ENCODE measurements around the gene FADS3. TPM values are rescaled to one million over a fixed set of nuclear protein-coding genes. Genes with fewer than 3 reads are reported as not detected.
A peak's percentile ranks its signal among the peaks of the same experiment; 100 is the strongest.

Gene FADS3
- total and polyA plus RNA-seq, 2 of the 13 experiments (the other 11 are each of a cell fraction or from before 2014, with no cell fraction given): 13.4 to 23.2 TPM

- POLR2A ChIA-PET: no interaction called here
- Histone ChIP-seq H3K27me3 (ENCODE audit: control insufficient read depth in 1 of 2, insufficient read depth in 2 of 2, low read length in 2 of 2) (no peaks in the 10 kb centered on the region), H3K9me3 (ENCODE audit: low read length) (no peaks in the 10 kb centered on the region), H3K9ac (ENCODE audit: insufficient read depth, low read depth, low read length) (no peak overlapping the region), H4K20me1 (ENCODE audit: insufficient read depth, low read length) (no peaks in the 10 kb centered on the region), H3K4me3 (replicated peaks in 1 of 3; ENCODE audit: insufficient read depth in 1 of 3, low read depth in 2 of 3, low read length in 3 of 3) (no peak overlapping the region), H3K36me3 (replicated peaks in 1 of 2; ENCODE audit: control insufficient read depth in 1 of 2, insufficient read depth in 2 of 2, low read length in 2 of 2) (peaks cover 3 to 32% of the 10 kb centered on the region in 2 experiments), H3K4me2 (ENCODE audit: low read depth, low read length) (no peak overlapping the region), H2AFZ (ENCODE audit: low read length) (no peak overlapping the region), H3K4me1 (ENCODE audit: insufficient read depth, low read length) (no peaks in the 10 kb centered on the region), H3K79me2 (ENCODE audit: insufficient read depth, low read length) (no peaks in the 10 kb centered on the region), H3K27ac (ENCODE audit: extremely low read length, insufficient read depth, low read length) (no peak overlapping the region)
- 90% methylated on average over 10 of the region's 15 CpGs for WGBS (ENCODE audit: low lambda C conversion rate)
- TF ChIP-seq ZNF772 (CRISPR knock-in tag; IDR thresholded peaks at IDR 0.05) (no peak), RXRB (CRISPR knock-in tag; IDR thresholded peaks at IDR 0.05; ENCODE audit: borderline replicate concordance) (no peak), ZNF687 (CRISPR knock-in tag; IDR thresholded peaks at IDR 0.05) (peak; percentile 17; the same call in 1 of the 2 replicates), SAFB2 (CRISPR knock-in tag; IDR thresholded peaks at IDR 0.05; ENCODE audit: borderline replicate concordance, low read depth) (no peak), TRIM22 (IDR thresholded peaks at IDR 0.05) (no peak), ZNF180 (CRISPR knock-in tag; IDR thresholded peaks at IDR 0.05; ENCODE audit: borderline replicate concordance, low read depth) (no peak), NR2F1 (CRISPR knock-in tag; IDR thresholded peaks at IDR 0.05) (no peak), POLR2A (IDR thresholded peaks at IDR 0.05; ENCODE audit: insufficient read depth in 1 of 2, low read depth in 2 of 2, low read length in 2 of 2) (peak in 1 of 2 experiments; percentile 44; a peak in 2 of 4 replicates), SOX6 (IDR thresholded peaks at IDR 0.05) (no peak), SOX6 (CRISPR knock-in tag; IDR thresholded peaks at IDR 0.05) (no peak), ZNF292 (CRISPR knock-in tag; IDR thresholded peaks at IDR 0.05; ENCODE audit: borderline replicate concordance, low read depth) (no peak), ZNF572 (CRISPR knock-in tag; IDR thresholded peaks at IDR 0.05) (no peak), TSC22D2 (CRISPR knock-in tag; IDR thresholded peaks at IDR 0.05; ENCODE audit: borderline replicate concordance) (no peak), ZNF510 (CRISPR knock-in tag; IDR thresholded peaks at IDR 0.05; ENCODE audit: low read depth) (no peak)
- TF ChIP-seq, protein P1, sequence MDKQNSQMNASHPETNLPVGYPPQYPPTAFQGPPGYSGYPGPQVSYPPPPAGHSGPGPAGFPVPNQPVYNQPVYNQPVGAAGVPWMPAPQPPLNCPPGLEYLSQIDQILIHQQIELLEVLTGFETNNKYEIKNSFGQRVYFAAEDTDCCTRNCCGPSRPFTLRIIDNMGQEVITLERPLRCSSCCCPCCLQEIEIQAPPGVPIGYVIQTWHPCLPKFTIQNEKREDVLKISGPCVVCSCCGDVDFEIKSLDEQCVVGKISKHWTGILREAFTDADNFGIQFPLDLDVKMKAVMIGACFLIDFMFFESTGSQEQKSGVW (CRISPR knock-in tag; IDR thresholded peaks at IDR 0.05; ENCODE audit: borderline replicate concordance): no peak
- ATAC-seq (no peak), FAIRE-seq (no peak), DNase-seq (ENCODE audit: low spot score) (no peak)
- intact Hi-C loops (cut with micrococcal nuclease; ENCODE audit: unreplicated experiment): no loop called here
- in situ Hi-C loops (cut with HindIII; ENCODE audit: extremely low pct_ligation_motif_present, low pct_unique_long_range_greater_than_20kb): no loop called here
- BruUV-seq (replicated peaks): no TSS peak
- CTCF ChIA-PET (ENCODE audit: low intra/inter-chr PET ratio, low total read pairs): no interaction called here
These were observed 53.8 kb downstream of the FADS3 start for GRCh38 chr11:61837411-61838005.
